GM20000 (cell line): ENCODE results near the gene SERPINA4.

Experiments
- DNase-seq: peaks from one replicate; pipeline ENCODE4 v3.0.0; 2012; ENCODE audit warnings: low spot score
- CTCF ChIP-seq: IDR thresholded peaks from 2 replicates; pipeline ENCODE4 v1.5.1; 2012; ENCODE audit warnings: mild to moderate bottlenecking, control low read depth; ENCODE audit errors: extremely low read depth, missing control alignments

The SERPINA4 gene

GRCh38 chr14:94560291-94560665 lies 964 bp upstream of the SERPINA4 start:
- TF ChIP-seq CTCF = no peak
- no peak for DNase-seq

DNA sequence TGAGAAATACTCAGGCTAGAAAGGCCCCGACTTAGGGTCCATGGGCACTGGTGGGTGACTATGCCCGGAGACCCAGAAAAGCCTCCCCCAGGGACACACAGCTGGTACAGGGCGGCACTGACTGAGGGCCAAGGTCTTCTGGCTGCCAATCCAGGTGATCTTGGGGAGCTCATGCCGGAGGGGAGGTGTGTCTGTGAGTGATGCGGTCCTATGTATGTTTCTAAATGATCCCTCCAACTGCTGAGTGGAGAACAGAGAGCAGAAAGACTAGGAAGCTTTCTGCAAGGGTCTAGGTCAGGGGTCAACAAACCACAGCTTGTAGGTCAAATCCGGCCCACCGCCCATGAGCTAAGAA lies 391 bp downstream of the SERPINA4 start:
- no peak for TF ChIP-seq CTCF
- no peak for DNase-seq

GRCh38 chr14:94562022-94562421 lies 780 bp downstream of the SERPINA4 start:
- no peak for TF ChIP-seq CTCF

GRCh38 chr14:94562941-94563883 lies 2.0 kb downstream of the SERPINA4 start:
- no peak for TF ChIP-seq CTCF
- DNase-seq = no peak

More at GRCh38 chr14:94562022-94562421, 780 bp downstream of the SERPINA4 start:
- DNase-seq = no peak

- no peak for TF ChIP-seq CTCF
- no peak for DNase-seq
These were observed 3.1 kb downstream of the SERPINA4 start for GRCh38 chr14:94564381-94564780.

DNA sequence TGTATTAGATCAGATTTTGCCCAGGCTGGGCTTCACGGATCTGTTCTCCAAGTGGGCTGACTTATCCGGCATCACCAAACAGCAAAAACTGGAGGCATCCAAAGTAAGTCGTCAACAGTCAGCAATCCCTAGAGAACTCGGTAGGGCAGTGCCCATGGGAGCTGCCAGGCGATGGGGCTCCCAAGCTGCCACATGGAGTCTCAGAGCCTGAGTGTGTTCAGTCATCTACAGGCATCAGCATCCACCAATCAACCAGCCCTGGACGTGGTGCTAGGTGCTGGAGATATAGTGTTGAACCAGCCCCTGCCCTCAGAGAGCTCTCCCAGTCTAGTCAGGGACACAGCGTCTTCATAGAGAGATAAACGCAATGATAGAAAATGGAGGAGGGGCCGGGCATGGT lies 6.9 kb downstream of the SERPINA4 start:
- no peak for DNase-seq
- TF ChIP-seq CTCF = no peak

DNA sequence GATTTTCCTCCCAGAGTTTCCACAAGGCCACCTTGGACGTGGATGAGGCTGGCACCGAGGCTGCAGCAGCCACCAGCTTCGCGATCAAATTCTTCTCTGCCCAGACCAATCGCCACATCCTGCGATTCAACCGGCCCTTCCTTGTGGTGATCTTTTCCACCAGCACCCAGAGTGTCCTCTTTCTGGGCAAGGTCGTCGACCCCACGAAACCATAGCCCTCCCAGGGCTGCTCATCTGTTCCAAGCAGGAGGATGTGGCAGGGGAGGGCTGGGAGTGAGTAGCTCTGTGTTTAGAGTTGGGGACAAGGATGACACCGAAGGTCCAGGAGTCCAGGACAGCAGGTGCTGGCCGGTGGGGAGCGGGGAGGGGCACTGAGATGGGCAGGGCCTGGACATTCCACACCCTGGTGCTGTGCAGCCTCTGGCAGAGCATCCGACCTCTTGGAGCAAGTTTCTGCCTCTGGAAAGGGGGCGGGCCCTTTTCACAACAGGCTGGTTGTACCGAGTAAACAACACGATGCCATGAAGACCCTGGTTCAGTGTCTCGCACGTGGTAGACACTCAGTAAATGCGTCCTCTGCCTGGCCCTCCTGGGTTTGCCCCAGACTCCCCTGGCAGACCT lies 8.2 kb downstream of the SERPINA4 start:
- no peak for DNase-seq
- no peak for TF ChIP-seq CTCF
